Measurements from ENCODE around the gene PRR3.

Gene PRR3

GRCh38 chr6:30598912-30599624, 42.0 kb downstream of the PRR3 start:
- no peak overlapping the region for H3K9ac ChIP-seq (ENCODE audit: insufficient read length)

GRCh38 chr6:30599625-30600324, 42.7 kb downstream of the PRR3 start:
- H3K36me3 ChIP-seq (ENCODE audit: insufficient read depth, low read length): peaks cover 48% of the 10 kb centered on the region

More at GRCh38 chr6:30598912-30599624, 42.0 kb downstream of the PRR3 start:
- DNase-seq (ENCODE audit: low read depth, low spot score): no peak
- Histone ChIP-seq H3K36me3 (ENCODE audit: insufficient read depth, low read length) (peaks cover 47% of the 10 kb centered on the region), H3K9me3 (ENCODE audit: low read depth, low read length) (no peaks in the 10 kb centered on the region), H3K4me3 (no peak overlapping the region), H3K27ac (peak overlapping the region; percentile 64; the same call in 1 of the 2 replicates)
- TF ChIP-seq POLR2AphosphoS5 (IDR thresholded peaks at IDR 0.05; ENCODE audit: borderline replicate concordance, low read depth, low read length) (0 out of 2 replicates have a peak, but pooled peaks have one; percentile 5), EZH2 (IDR thresholded peaks at IDR 0.05) (no peak), FOXP2 (optimal IDR thresholded peaks at IDR 0.05; ENCODE audit: control extremely low read depth, extremely low read length, insufficient read depth) (no peak)

GRCh38 chr6:30600451-30600961, 43.4 kb downstream of the PRR3 start:
- no peak overlapping the region for H3K4me3 ChIP-seq
- no peak for DNase-seq (ENCODE audit: low read depth, low spot score)
- peak overlapping the region; percentile 57; the same call in 1 of the 2 replicates for H3K27ac ChIP-seq
- peaks cover 52% of the 10 kb centered on the region for H3K36me3 ChIP-seq (ENCODE audit: insufficient read depth, low read length)
- no peak overlapping the region for H3K9ac ChIP-seq (ENCODE audit: insufficient read length)
- TF ChIP-seq POLR2AphosphoS5 (IDR thresholded peaks at IDR 0.05; ENCODE audit: borderline replicate concordance, low read depth, low read length) (peak; percentile 13; the same call in 1 of the 2 replicates), FOXP2 (optimal IDR thresholded peaks at IDR 0.05; ENCODE audit: control extremely low read depth, extremely low read length, insufficient read depth) (no peak), EZH2 (IDR thresholded peaks at IDR 0.05) (no peak)
- H3K9me3 ChIP-seq (ENCODE audit: low read depth, low read length): no peaks in the 10 kb centered on the region

More at GRCh38 chr6:30599625-30600324, 42.7 kb downstream of the PRR3 start:
- Histone ChIP-seq H3K9me3 (ENCODE audit: low read depth, low read length) (no peaks in the 10 kb centered on the region), H3K4me3 (no peak overlapping the region), H3K9ac (ENCODE audit: insufficient read length) (no peak overlapping the region), H3K27ac (peak overlapping the region; percentile 64; the same call in 1 of the 2 replicates)
- DNase-seq (ENCODE audit: low read depth, low spot score): no peak
- TF ChIP-seq EZH2 (IDR thresholded peaks at IDR 0.05) (no peak), POLR2AphosphoS5 (IDR thresholded peaks at IDR 0.05; ENCODE audit: borderline replicate concordance, low read depth, low read length) (peak; percentile 25; the same call in 1 of the 2 replicates), FOXP2 (optimal IDR thresholded peaks at IDR 0.05; ENCODE audit: control extremely low read depth, extremely low read length, insufficient read depth) (no peak)

- Histone ChIP-seq H3K4me3 (no peak overlapping the region), H3K9ac (ENCODE audit: insufficient read length) (no peak overlapping the region), H3K36me3 (ENCODE audit: insufficient read depth, low read length) (peaks cover 61% of the 10 kb centered on the region), H3K27ac (no peak overlapping the region), H3K9me3 (ENCODE audit: low read depth, low read length) (no peaks in the 10 kb centered on the region)
- DNase-seq (ENCODE audit: low read depth, low spot score): no peak
- TF ChIP-seq EZH2 (IDR thresholded peaks at IDR 0.05) (no peak), FOXP2 (optimal IDR thresholded peaks at IDR 0.05; ENCODE audit: control extremely low read depth, extremely low read length, insufficient read depth) (no peak), POLR2AphosphoS5 (IDR thresholded peaks at IDR 0.05; ENCODE audit: borderline replicate concordance, low read depth, low read length) (no peak)
Observed at GRCh38 chr6:30601436-30601814, 44.3 kb downstream of the PRR3 start.

GRCh38 chr6:30601815-30602641, 44.9 kb downstream of the PRR3 start:
- no peak for DNase-seq (ENCODE audit: low read depth, low spot score)
- no peak overlapping the region for H3K9ac ChIP-seq (ENCODE audit: insufficient read length)
- peaks cover 67% of the 10 kb centered on the region for H3K36me3 ChIP-seq (ENCODE audit: insufficient read depth, low read length)
- TF ChIP-seq POLR2AphosphoS5 (IDR thresholded peaks at IDR 0.05; ENCODE audit: borderline replicate concordance, low read depth, low read length): no peak
- TF ChIP-seq EZH2 (IDR thresholded peaks at IDR 0.05): no peak
- TF ChIP-seq FOXP2 (optimal IDR thresholded peaks at IDR 0.05; ENCODE audit: control extremely low read depth, extremely low read length, insufficient read depth): no peak
- no peak overlapping the region for H3K27ac ChIP-seq
- no peaks in the 10 kb centered on the region for H3K9me3 ChIP-seq (ENCODE audit: low read depth, low read length)
- H3K4me3 ChIP-seq: no peak overlapping the region

- H3K9me3 ChIP-seq (ENCODE audit: low read depth, low read length): no peaks in the 10 kb centered on the region
- peaks cover 87% of the 10 kb centered on the region for H3K36me3 ChIP-seq (ENCODE audit: insufficient read depth, low read length)
- no peak overlapping the region for H3K9ac ChIP-seq (ENCODE audit: insufficient read length)
- no peak for DNase-seq (ENCODE audit: low read depth, low spot score)
- H3K27ac ChIP-seq: no peak overlapping the region
- H3K4me3 ChIP-seq: no peak overlapping the region
- TF ChIP-seq FOXP2 (optimal IDR thresholded peaks at IDR 0.05; ENCODE audit: control extremely low read depth, extremely low read length, insufficient read depth): no peak
- no peak for TF ChIP-seq EZH2 (IDR thresholded peaks at IDR 0.05)
- TF ChIP-seq POLR2AphosphoS5 (IDR thresholded peaks at IDR 0.05; ENCODE audit: borderline replicate concordance, low read depth, low read length): no peak
Observed at GRCh38 chr6:30603961-30604360, 46.9 kb downstream of the PRR3 start.

GRCh38 chr6:30610065-30610464, 53.0 kb downstream of the PRR3 start:
- H3K4me3 ChIP-seq: no peak overlapping the region
- H3K36me3 ChIP-seq (ENCODE audit: insufficient read depth, low read length): peaks cover 54% of the 10 kb centered on the region
- no peak overlapping the region for H3K27ac ChIP-seq
- H3K9ac ChIP-seq (ENCODE audit: insufficient read length): no peak overlapping the region
- no peaks in the 10 kb centered on the region for H3K9me3 ChIP-seq (ENCODE audit: low read depth, low read length)
- no peak for DNase-seq (ENCODE audit: low read depth, low spot score)
- TF ChIP-seq FOXP2 (optimal IDR thresholded peaks at IDR 0.05; ENCODE audit: control extremely low read depth, extremely low read length, insufficient read depth): no peak
- TF ChIP-seq POLR2AphosphoS5 (IDR thresholded peaks at IDR 0.05; ENCODE audit: borderline replicate concordance, low read depth, low read length): no peak; the same call in 1 of the 2 replicates
- no peak for TF ChIP-seq EZH2 (IDR thresholded peaks at IDR 0.05)
